SK-N-SH treated with all-trans-retinoic acid at 6 μM for 48 hours (cell line): ENCODE results near the gene LAMB3.

ENCODE experiments used
- BACH2 ChIP-seq: fragments of 250-450 bp; sonication (Bioruptor Pico); IDR thresholded peaks from 2 replicates; pipeline ENCODE4 v1.9.0; 2021; ENCODE audit warnings: mild to moderate bottlenecking, borderline replicate concordance
- CSDC2 ChIP-seq: fragments of 250-450 bp; sonication (Bioruptor Pico); IDR thresholded peaks from 2 replicates; pipeline ENCODE4 v1.5.0; 2020; ENCODE audit warnings: mild to moderate bottlenecking, moderate library complexity
- ESRRG ChIP-seq: fragments of 250-450 bp; sonication (Bioruptor Pico); IDR thresholded peaks from 2 replicates; pipeline ENCODE4 v1.6.1; 2021; ENCODE audit warnings: mild to moderate bottlenecking
- PATZ1 ChIP-seq: fragments of 250-450 bp; sonication (Bioruptor Pico); IDR thresholded peaks from 2 replicates; pipeline ENCODE4 v1.8.0; 2020; ENCODE audit warnings: mild to moderate bottlenecking, moderate library complexity, borderline replicate concordance
- POU6F1 ChIP-seq: fragments of 250-450 bp; sonication (Bioruptor Pico); IDR thresholded peaks from 2 replicates; pipeline ENCODE4 v1.8.0; 2021; ENCODE audit warnings: low read depth, mild to moderate bottlenecking, moderate library complexity, borderline replicate concordance
- RARB ChIP-seq: fragments of 250-450 bp; sonication (Bioruptor Pico); IDR thresholded peaks from 2 replicates; pipeline ENCODE4 v1.8.0; 2021; ENCODE audit warnings: mild to moderate bottlenecking, moderate library complexity
- ZFP3 ChIP-seq: fragments of 250-450 bp; sonication (Bioruptor Pico); IDR thresholded peaks from 2 replicates; pipeline ENCODE4 v1.5.0; 2020; ENCODE audit warnings: mild to moderate bottlenecking, moderate library complexity
- ZFP30 ChIP-seq: fragments of 450-650 bp; formaldehyde crosslinking; IDR thresholded peaks from 2 replicates; pipeline ENCODE4 v1.5.0; 2022; ENCODE audit warnings: mild to moderate bottlenecking, moderate library complexity
- ZNF70 ChIP-seq: fragments of 450-650 bp; formaldehyde crosslinking; IDR thresholded peaks from 2 replicates; pipeline ENCODE4 v1.5.0; 2020; ENCODE audit warnings: mild to moderate bottlenecking, moderate library complexity

GRCh38 chr1:209601809-209602657 is 50.2 kb downstream of the LAMB3 start:
- TF ChIP-seq ZFP3 (CRISPR knock-in tag): no peak
- no peak for TF ChIP-seq ZNF70
- no peak for TF ChIP-seq ZFP30 (CRISPR knock-in tag)
- no peak for TF ChIP-seq RARB (CRISPR knock-in tag)
- no peak for TF ChIP-seq ESRRG (CRISPR knock-in tag)
- TF ChIP-seq POU6F1: no peak
- TF ChIP-seq PATZ1 (CRISPR knock-in tag): no peak
- TF ChIP-seq CSDC2 (CRISPR knock-in tag): no peak
- no peak for TF ChIP-seq BACH2 (CRISPR knock-in tag)
